ENCODE data around the gene A1BG.
A peak's percentile ranks its signal among the peaks of the same experiment; 100 is the strongest.
"Not testable (repeated sequence)": the region's sequence is repeated elsewhere in the genome, so short reads cannot be mapped to it uniquely, and the experiment has no call there.

The A1BG gene

DNA sequence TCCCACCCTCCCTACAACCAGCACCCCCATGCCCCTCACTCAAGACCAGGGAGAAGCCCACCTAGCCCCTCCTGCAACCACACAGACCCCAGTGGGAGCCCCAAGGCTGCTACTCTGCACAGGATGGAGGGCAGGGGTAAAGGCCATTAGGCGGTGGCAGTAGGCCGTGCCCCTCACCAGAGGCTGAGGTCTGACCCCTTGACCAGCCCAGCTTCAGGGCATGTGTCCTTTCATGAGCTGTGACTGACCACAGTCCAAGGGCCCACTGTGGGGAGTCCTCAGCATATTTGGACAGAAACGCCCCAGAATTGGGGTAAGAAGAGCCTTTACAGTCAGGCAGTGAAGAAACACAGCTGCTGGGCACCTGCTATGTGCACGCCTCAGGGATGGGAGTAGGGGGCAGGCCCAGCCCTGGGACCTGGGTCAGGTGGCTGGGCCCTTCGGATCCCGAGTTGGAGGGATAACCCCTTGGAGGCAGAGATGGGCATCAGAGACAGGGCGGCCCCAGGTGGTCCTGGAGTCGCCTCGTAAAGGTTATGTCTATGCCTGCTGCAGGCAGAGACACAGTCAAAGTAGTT is 32.1 kb upstream of the A1BG start:
- H3K4me1 ChIP-seq (ENCODE audit: control insufficient read depth, insufficient read depth, low read length) = peaks cover 8% of the 10 kb centered on the region

DNA sequence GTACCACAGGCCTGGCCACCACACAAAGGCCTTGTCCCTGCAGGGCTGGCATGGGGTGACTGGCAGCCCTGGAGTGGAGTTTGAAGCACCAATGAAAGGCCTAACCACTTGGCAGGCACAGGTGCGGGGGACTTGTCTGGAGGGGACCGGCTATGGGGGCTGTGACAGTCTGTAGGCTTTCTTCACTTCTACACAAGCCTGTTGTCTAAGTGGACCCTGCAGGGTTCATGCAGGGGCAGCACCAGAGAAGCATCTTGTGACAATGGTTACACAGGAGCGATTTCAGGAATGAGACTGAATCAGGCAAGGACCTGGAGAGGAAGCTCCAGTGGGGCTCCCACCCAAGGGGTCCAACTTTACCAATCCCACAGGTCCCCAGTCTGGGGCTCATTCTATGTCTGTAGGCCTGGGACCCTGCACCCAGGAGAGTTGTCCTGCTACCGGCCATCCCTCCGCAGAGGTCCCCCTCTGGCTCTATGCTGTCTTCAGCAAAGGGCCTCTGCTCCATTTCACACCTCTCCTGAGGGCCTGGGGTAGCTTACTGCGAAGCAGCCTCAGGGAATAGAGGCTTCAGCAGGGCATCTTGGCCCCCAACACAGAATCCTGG is 29.8 kb upstream of the A1BG start:
- Histone ChIP-seq H3K4me3 (ENCODE audit: low read depth, low read length) (no peak overlapping the region), H3K36me3 (ENCODE audit: control insufficient read depth, insufficient read depth, low read length) (peaks cover 3% of the 10 kb centered on the region), H3K27me3 (ENCODE audit: control insufficient read depth, insufficient read depth, low read length) (no peaks in the 10 kb centered on the region), H3K9ac (ENCODE audit: low read depth, low read length) (no peak overlapping the region), H3K4me1 (ENCODE audit: control insufficient read depth, insufficient read depth, low read length) (peaks cover 8% of the 10 kb centered on the region), H3K9me3 (ENCODE audit: control insufficient read depth, insufficient read depth, low read length) (no peaks in the 10 kb centered on the region), H3K27ac (ENCODE audit: low read depth, low read length) (no peak overlapping the region)

More for the DNA sequence above, 32.1 kb upstream of the A1BG start:
- peak overlapping the region; percentile 75 for H3K4me3 ChIP-seq (ENCODE audit: low read depth, low read length)
- peak overlapping the region; percentile 100 for H3K27ac ChIP-seq (ENCODE audit: low read depth, low read length)
- H3K27me3 ChIP-seq (ENCODE audit: control insufficient read depth, insufficient read depth, low read length) = no peaks in the 10 kb centered on the region
- peak overlapping the region; percentile 97 for H3K9ac ChIP-seq (ENCODE audit: low read depth, low read length)
- no peaks in the 10 kb centered on the region for H3K9me3 ChIP-seq (ENCODE audit: control insufficient read depth, insufficient read depth, low read length)
- H3K36me3 ChIP-seq (ENCODE audit: control insufficient read depth, insufficient read depth, low read length) = peaks cover 23% of the 10 kb centered on the region

DNA sequence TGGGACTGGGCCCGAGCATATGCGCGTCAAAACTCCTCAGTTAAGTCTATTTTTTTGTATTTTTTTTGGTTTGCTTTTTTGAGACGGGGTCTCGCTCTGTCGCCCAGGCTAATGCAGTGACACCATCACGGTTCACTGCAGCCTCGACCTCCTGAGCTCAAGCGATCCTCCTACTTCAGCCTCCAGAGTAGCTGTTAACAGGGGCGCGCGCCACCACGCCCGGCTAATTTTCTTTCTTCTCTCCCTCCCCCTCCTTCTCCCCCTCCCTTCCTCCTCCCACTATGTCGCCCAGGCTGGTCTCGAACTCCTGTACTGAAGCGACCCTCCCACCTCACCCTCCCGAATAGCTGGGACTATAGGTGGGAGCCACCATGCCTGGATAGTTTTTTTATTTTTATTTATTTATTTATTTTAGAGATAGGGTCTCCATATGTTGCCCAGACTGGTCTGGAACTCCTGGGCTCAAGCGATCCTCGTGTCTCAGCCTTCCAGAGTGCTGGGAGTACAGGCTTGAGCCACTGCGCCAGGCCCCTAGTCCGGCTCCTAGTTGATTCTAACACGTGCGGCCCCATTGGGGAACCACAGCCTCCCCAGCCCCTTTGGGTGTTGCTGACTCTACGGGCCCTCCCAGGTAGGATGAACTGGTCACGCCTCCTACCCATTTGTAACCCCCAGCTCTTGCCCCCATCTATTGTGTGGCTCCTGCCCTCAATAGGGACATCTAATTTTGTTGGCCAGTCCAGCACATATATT is 28.3 kb upstream of the A1BG start:
- H3K9me3 ChIP-seq (ENCODE audit: control insufficient read depth, insufficient read depth, low read length) = no peaks in the 10 kb centered on the region
- no peaks in the 10 kb centered on the region for H3K27me3 ChIP-seq (ENCODE audit: control insufficient read depth, insufficient read depth, low read length)
- H3K27ac ChIP-seq (ENCODE audit: low read depth, low read length) = no peak overlapping the region
- H3K9ac ChIP-seq (ENCODE audit: low read depth, low read length) = no peak overlapping the region; the same call in 1 of the 2 replicates
- H3K4me1 ChIP-seq (ENCODE audit: control insufficient read depth, insufficient read depth, low read length) = peaks cover 8% of the 10 kb centered on the region
- peak overlapping the region; percentile 80 for H3K4me3 ChIP-seq (ENCODE audit: low read depth, low read length)
- no peaks in the 10 kb centered on the region for H3K36me3 ChIP-seq (ENCODE audit: control insufficient read depth, insufficient read depth, low read length)

DNA sequence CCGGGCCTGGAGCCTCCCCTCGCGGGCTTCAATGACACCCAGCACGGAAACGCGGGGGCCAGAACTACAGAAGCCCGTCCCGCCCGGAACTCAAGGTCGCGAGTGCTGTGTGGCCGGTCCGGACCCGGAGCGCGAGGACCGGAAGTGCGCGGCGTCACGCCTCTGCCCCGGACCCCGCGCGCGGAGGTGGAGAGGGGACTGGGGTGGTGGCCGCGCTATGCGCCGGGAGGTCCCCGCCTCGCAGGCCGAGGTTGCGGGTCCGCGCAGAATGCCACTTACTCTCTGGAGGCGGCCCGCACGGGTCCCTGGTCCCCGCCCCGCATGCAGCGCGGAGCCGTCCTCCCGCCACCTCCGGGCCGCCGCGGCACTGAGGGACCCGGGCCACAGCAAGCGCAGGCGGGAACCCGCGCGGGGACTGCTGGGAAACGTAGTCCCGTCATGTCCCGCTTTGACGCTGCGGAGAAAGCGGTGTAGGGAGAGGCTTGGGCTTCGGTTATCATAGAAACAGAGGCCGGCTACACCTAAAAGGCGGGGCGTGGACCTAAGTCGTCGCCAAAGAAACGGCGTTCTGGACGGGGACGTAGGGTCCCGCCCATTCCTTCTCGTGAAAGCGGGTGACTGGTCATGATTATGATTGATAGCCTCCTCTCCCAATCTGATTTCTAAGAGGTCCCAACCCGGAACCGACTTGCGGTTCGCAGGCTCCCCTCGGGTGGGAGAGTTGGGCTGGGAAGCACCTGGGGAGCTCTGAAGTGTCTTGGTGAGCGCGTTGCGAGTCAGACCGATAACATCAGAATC is 27.6 kb upstream of the A1BG start, which contains the start of gene ZNF837:
Gene ZNF837, minus strand, starts transcription at position 369 of the 798 bp plus-strand sequence. CDS start 11,698 bp downstream, outside the sequence.
- Histone ChIP-seq H3K4me1 (ENCODE audit: control insufficient read depth, insufficient read depth, low read length) (peaks cover 6% of the 10 kb centered on the region), H3K27ac (ENCODE audit: low read depth, low read length) (peak within 1 kb of the TSS; percentile 93), H3K4me3 (ENCODE audit: low read depth, low read length) (peak within 1 kb of the TSS; percentile 80), H3K9ac (ENCODE audit: low read depth, low read length) (peak within 1 kb of the TSS; percentile 74), H3K36me3 (ENCODE audit: control insufficient read depth, insufficient read depth, low read length) (no peaks in the 10 kb centered on the region), H3K27me3 (ENCODE audit: control insufficient read depth, insufficient read depth, low read length) (no peaks in the 10 kb centered on the region), H3K9me3 (ENCODE audit: control insufficient read depth, insufficient read depth, low read length) (no peaks in the 10 kb centered on the region)

DNA sequence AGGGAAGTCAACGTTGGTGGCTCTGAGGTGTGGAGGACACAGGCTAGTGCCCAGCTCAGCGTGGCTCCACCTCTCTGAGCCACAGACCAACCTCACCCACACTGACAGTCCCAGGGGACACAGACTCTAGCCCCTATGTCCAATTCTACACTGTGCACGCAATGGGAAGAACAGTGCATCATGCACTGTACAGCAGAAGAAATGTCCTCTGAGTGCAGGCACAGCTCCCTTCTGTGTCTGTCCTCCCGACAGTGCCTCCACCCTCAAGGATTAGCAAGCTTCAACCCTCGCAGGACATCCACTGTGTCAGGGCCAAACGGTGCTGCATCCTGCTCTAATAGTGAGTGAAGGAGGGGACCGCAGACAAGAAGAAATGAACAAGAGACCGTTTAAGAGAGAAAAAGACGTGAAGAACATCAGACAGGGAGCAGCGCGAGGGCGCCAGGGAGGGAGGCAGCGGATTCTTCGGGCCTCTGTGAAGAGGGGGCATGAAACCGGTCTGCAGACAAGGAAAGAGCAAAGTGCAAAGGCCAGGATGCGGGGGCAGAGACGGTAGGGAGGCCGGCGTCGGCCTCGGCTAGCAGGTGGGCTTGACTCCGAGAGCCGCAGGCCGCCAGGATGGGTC is 26.9 kb upstream of the A1BG start:
- Histone ChIP-seq H3K27ac (ENCODE audit: low read depth, low read length) (peak overlapping the region; percentile 93), H3K4me1 (ENCODE audit: control insufficient read depth, insufficient read depth, low read length) (no peaks in the 10 kb centered on the region)

DNA sequence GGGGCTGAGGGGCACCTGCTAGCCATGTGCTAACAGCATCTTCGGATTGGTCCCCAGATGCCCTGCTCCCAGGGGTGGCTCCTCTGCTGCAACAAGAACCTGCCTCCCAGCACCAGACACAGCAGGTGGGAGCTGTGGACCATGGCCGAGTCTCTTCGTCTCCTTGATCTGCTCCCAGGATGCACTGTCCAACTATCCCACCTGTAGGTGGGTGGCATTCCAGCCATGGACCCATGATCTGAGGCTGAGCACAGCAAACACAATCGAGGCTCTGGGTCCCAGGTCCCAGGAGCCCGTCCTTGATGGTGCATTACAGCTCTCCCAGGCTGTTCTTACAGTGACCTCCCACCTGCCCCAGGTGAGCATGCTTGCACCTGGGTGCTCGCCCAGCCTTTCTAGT is 26.0 kb upstream of the A1BG start:
- H3K4me3 ChIP-seq (ENCODE audit: low read depth, low read length) = no peak overlapping the region
- H3K9me3 ChIP-seq (ENCODE audit: control insufficient read depth, insufficient read depth, low read length) = no peaks in the 10 kb centered on the region
- H3K4me1 ChIP-seq (ENCODE audit: control insufficient read depth, insufficient read depth, low read length) = no peaks in the 10 kb centered on the region

More for the DNA sequence above, 26.9 kb upstream of the A1BG start:
- H3K36me3 ChIP-seq (ENCODE audit: control insufficient read depth, insufficient read depth, low read length) = no peaks in the 10 kb centered on the region
- H3K4me3 ChIP-seq (ENCODE audit: low read depth, low read length) = peak overlapping the region; percentile 80
- peak overlapping the region; percentile 74; the same call in 1 of the 2 replicates for H3K9ac ChIP-seq (ENCODE audit: low read depth, low read length)
- no peaks in the 10 kb centered on the region for H3K9me3 ChIP-seq (ENCODE audit: control insufficient read depth, insufficient read depth, low read length)
- no peaks in the 10 kb centered on the region for H3K27me3 ChIP-seq (ENCODE audit: control insufficient read depth, insufficient read depth, low read length)

DNA sequence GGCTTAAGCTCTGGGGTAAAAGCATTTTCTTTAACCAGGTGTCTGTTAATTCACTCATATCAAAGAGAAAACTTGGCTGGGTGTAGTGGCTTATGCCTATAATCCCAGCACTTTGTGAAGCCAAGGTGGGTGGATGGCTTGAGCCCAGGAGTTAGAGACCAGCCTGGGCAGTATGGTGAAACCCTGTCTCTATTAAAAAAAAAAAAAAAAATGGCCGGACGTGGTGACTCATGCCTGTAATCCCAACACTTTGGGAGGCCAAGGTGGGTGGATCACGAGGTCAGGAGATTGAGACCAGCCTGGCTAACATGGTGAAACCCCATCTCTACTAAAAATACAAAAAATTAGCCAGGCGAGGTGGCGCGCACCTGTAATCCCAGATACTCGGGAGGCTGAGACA is 23.4 kb upstream of the A1BG start:
- H3K27me3 ChIP-seq (ENCODE audit: control insufficient read depth, insufficient read depth, low read length); H3K4me1 ChIP-seq (ENCODE audit: control insufficient read depth, insufficient read depth, low read length); H3K36me3 ChIP-seq (ENCODE audit: control insufficient read depth, insufficient read depth, low read length); H3K27ac ChIP-seq (ENCODE audit: low read depth, low read length); H3K9me3 ChIP-seq (ENCODE audit: control insufficient read depth, insufficient read depth, low read length); H3K4me3 ChIP-seq (ENCODE audit: low read depth, low read length); H3K9ac ChIP-seq (ENCODE audit: low read depth, low read length): not testable (repeated sequence)

More for the DNA sequence above, 26.0 kb upstream of the A1BG start:
- Histone ChIP-seq H3K9ac (ENCODE audit: low read depth, low read length) (no peak overlapping the region), H3K36me3 (ENCODE audit: control insufficient read depth, insufficient read depth, low read length) (no peaks in the 10 kb centered on the region), H3K27me3 (ENCODE audit: control insufficient read depth, insufficient read depth, low read length) (no peaks in the 10 kb centered on the region), H3K27ac (ENCODE audit: low read depth, low read length) (no peak overlapping the region)

DNA sequence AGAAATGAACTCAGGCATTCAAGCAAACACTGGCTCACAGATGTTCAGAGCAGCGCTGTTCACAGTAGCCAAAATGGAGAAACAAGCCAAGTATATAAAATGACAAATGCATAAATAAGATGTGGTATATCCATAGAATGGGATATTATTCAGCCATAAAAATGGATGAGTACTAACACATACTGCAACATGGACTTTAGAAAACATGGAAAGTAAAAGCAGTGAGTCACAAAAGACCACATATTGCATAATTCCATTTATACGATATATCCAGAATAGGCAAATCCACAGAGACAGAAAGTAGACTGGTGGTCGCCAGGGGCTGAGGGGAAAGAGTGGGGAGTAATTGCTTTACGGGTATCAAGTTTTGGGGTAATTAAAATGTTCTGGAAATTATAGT is 20.9 kb upstream of the A1BG start:
- Histone ChIP-seq H3K4me3 (ENCODE audit: low read depth, low read length) (no peak overlapping the region), H3K27me3 (ENCODE audit: control insufficient read depth, insufficient read depth, low read length) (no peaks in the 10 kb centered on the region), H3K36me3 (ENCODE audit: control insufficient read depth, insufficient read depth, low read length) (no peaks in the 10 kb centered on the region), H3K27ac (ENCODE audit: low read depth, low read length) (no peak overlapping the region), H3K9ac (ENCODE audit: low read depth, low read length) (no peak overlapping the region), H3K4me1 (ENCODE audit: control insufficient read depth, insufficient read depth, low read length) (no peaks in the 10 kb centered on the region), H3K9me3 (ENCODE audit: control insufficient read depth, insufficient read depth, low read length) (no peaks in the 10 kb centered on the region)

DNA sequence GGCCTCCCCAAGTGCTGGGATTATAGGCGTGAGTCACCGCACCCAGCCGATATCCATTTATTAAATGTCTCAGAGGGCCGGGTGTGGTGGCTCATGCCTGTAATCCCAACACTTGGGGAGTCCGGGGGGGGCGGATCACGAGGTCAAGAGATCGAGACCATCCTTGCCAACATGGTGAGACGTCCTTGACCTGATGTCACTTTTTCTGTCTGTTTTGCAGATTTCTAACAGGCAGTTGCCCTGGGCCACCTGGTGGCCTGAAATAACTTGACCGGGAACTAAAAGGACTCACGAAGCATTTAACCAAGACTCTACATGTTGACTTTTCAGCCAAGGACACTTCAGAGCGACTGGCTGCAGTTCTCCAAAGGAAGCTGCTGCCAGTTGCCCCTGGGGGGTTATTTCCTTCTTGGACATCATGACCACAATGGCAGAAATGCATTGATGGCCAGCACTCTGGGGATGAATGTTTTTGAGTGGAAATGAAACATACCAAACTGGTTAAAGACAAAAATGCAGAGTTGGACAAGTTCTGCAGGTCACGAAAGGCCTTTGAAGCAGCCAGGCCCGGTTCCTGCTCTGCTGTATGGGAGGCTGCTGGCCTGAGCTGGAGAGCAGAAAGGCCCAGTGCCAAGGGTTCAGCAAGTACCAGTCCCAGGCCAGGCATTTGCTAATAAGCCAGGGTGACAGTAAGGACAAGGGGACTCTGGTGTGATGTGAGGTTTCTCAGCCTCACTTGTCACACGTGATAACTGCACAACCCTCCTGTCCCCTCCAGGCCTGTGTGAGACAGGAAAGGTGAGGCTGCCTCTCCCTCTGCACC is 19.2 kb upstream of the A1BG start:
- Histone ChIP-seq H3K4me3 (ENCODE audit: low read depth, low read length) (no peak overlapping the region), H3K27me3 (ENCODE audit: control insufficient read depth, insufficient read depth, low read length) (no peaks in the 10 kb centered on the region), H3K9me3 (ENCODE audit: control insufficient read depth, insufficient read depth, low read length) (no peaks in the 10 kb centered on the region), H3K4me1 (ENCODE audit: control insufficient read depth, insufficient read depth, low read length) (no peaks in the 10 kb centered on the region), H3K27ac (ENCODE audit: low read depth, low read length) (no peak overlapping the region), H3K9ac (ENCODE audit: low read depth, low read length) (no peak overlapping the region), H3K36me3 (ENCODE audit: control insufficient read depth, insufficient read depth, low read length) (no peaks in the 10 kb centered on the region)
